Vagina (tissue), 2 donors: Measurements from ENCODE around the gene CPNE7.

Experiments used
- CTCF ChIP-seq, 3 experiments: fragments of 450-650 bp in 2 of 3; fragments of 200-600 bp in 1 of 3; sonication (generic) in 1 of 3; IDR thresholded peaks; one replicate each; pipeline ENCODE4 v1.5.1; 2017 to 2019; ENCODE audit warnings: antibody characterized with exemption in 3 of 3, mild to moderate bottlenecking in 2 of 3, moderate library complexity in 2 of 3
- POLR2A ChIP-seq, 2 donors: fragments of 450-650 bp; IDR thresholded peaks; one replicate each; pipeline ENCODE4 v1.6.1; 2017; ENCODE audit warnings: antibody characterized with exemption in 2 of 2, mild to moderate bottlenecking in 2 of 2, moderate library complexity in 2 of 2
- POLR2AphosphoS5 ChIP-seq, 2 donors: sonication (generic); formaldehyde crosslinking; IDR thresholded peaks; one replicate each; pipeline ENCODE4 v1.9.0; 2017; ENCODE audit warnings: antibody characterized with exemption in 2 of 2, mild to moderate bottlenecking in 2 of 2, low read depth in 1 of 2; ENCODE audit not compliant: insufficient read depth in 1 of 2

- TF ChIP-seq CTCF (IDR thresholded peaks at IDR 0.05): no peak
- no peak for TF ChIP-seq POLR2AphosphoS5 (IDR thresholded peaks at IDR 0.05; ENCODE audit: insufficient read depth in 1 of 2, low read depth in 1 of 2)
- TF ChIP-seq POLR2A (IDR thresholded peaks at IDR 0.05): no peak
These were observed 67.0 kb downstream of the CPNE7 start for GRCh38 chr16:89642574-89642973.
